HepG2 (cell line): Measurements from ENCODE around the gene RABL6. TPM values are rescaled to one million over a fixed set of nuclear protein-coding genes. Genes with fewer than 3 reads are reported as not detected.

Experiments
- AHR ChIP-seq: IDR thresholded peaks from 2 replicates; pipeline ENCODE4 v1.6.1; 2018; ENCODE audit warnings: missing genetic modification reagents, missing compliant biosample characterization
- CREBL2 ChIP-seq: sonication (generic); formaldehyde crosslinking; IDR thresholded peaks from 2 replicates; pipeline ENCODE4 v1.8.1; 2023; ENCODE audit warnings: missing genetic modification reagents, mild to moderate bottlenecking, borderline replicate concordance
- CREM ChIP-seq, 2 experiments: sonication (generic) in 1 of 2; formaldehyde crosslinking in 1 of 2; IDR thresholded peaks; 2 replicates each; pipeline versions ENCODE4 v1.4.0 to v1.6.1; 2016 to 2020; ENCODE audit warnings: antibody characterized with exemption in 1 of 2, mild to moderate bottlenecking in 1 of 2, missing genetic modification reagents in 1 of 2
- ERF ChIP-seq: IDR thresholded peaks from 2 replicates; pipeline ENCODE4 v1.6.1; 2018; ENCODE audit warnings: missing biosample characterization, missing genetic modification reagents
- HES4 ChIP-seq: sonication (generic); formaldehyde crosslinking; IDR thresholded peaks from 2 replicates; pipeline ENCODE4 v1.9.0; 2021; ENCODE audit warnings: mild to moderate bottlenecking, missing genetic modification reagents, borderline replicate concordance
- LBX2 ChIP-seq: sonication (generic); formaldehyde crosslinking; IDR thresholded peaks from 2 replicates; pipeline ENCODE4 v1.5.0; 2020; ENCODE audit warnings: missing genetic modification reagents, mild to moderate bottlenecking, borderline replicate concordance
- NAIF1 ChIP-seq: sonication (generic); formaldehyde crosslinking; IDR thresholded peaks from 2 replicates; pipeline ENCODE4 v1.5.0; 2020; ENCODE audit warnings: mild to moderate bottlenecking, missing genetic modification reagents, borderline replicate concordance
- PATZ1 ChIP-seq: sonication (generic); formaldehyde crosslinking; IDR thresholded peaks from 2 replicates; pipeline ENCODE4 v1.4.0; 2020; ENCODE audit warnings: missing genetic modification reagents
- SOX5 ChIP-seq: IDR thresholded peaks from 2 replicates; pipeline ENCODE4 v1.6.1; 2016; ENCODE audit warnings: borderline replicate concordance
- TAF1 ChIP-seq: sonication (generic); formaldehyde crosslinking; IDR thresholded peaks from 2 replicates; pipeline ENCODE4 v1.4.0; 2020; ENCODE audit warnings: missing genetic modification reagents
- ZBED4 ChIP-seq: sonication (generic); formaldehyde crosslinking; IDR thresholded peaks from 2 replicates; pipeline ENCODE4 v1.4.0; 2020; ENCODE audit warnings: missing genetic modification reagents, borderline replicate concordance
- ZBTB8A ChIP-seq: sonication (generic); formaldehyde crosslinking; IDR thresholded peaks from 2 replicates; pipeline ENCODE4 v1.4.0; 2020; ENCODE audit warnings: mild to moderate bottlenecking, low read depth, missing genetic modification reagents, borderline replicate concordance
- ZNF143 ChIP-seq: sonication (generic); formaldehyde crosslinking; IDR thresholded peaks from 2 replicates; pipeline ENCODE4 v1.4.0; 2020; ENCODE audit warnings: missing genetic modification reagents
- ZNF510 ChIP-seq: sonication (generic); formaldehyde crosslinking; IDR thresholded peaks from 2 replicates; pipeline ENCODE4 v1.4.0; 2020; ENCODE audit warnings: low read depth, mild to moderate bottlenecking, missing genetic modification reagents
- ZNF589 ChIP-seq: sonication (generic); formaldehyde crosslinking; conservative IDR thresholded peaks from 2 replicates; pipeline ENCODE4 v1.8.0; 2022; ENCODE audit warnings: mild to moderate bottlenecking, moderate library complexity, missing genetic modification reagents
- polyA plus RNA-seq, 8 experiments: library from polyadenylated mRNA; depleted of rRNA in 3 of 8; stranded (reverse) in 7 of 8; unstranded in 1 of 8; fragments of >200 nt; fragmentation: Illumina TruSeq in 4 of 8; extraction: Trizol in 4 of 8; gene quantifications; 2 replicates each; pipeline versions ENCODE4 v1.2.1 to v1.2.3, GENCODE V29; 2011 to 2016; ENCODE audit warnings: low read depth in 4 of 8, missing spikeins in 1 of 8, mixed read lengths in 1 of 8; ENCODE audit not compliant: insufficient read depth in 1 of 8
- total RNA-seq, 5 experiments: library from RNA; depleted of rRNA; stranded (reverse); fragments of >200 nt; fragmentation: Illumina TruSeq; extraction: Trizol; gene quantifications; 2 replicates each; pipeline ENCODE4 v1.2.3, GENCODE V29; 2016; ENCODE audit warnings: low read depth in 1 of 5
- TF ChIP-seq, protein P1 (sequence below): sonication (generic); formaldehyde crosslinking; IDR thresholded peaks from 2 replicates; pipeline ENCODE4 v1.8.0; 2022; ENCODE audit warnings: mild to moderate bottlenecking, missing genetic modification reagents
- TF ChIP-seq, protein P2 (sequence below): IDR thresholded peaks from 2 replicates; pipeline ENCODE4 v1.6.1; 2012; ENCODE audit warnings: low read length, improper control_type of control experiment

RABL6 gene
- total and polyA plus RNA-seq, 2 of the 13 experiments (the other 11 are each of a cell fraction or from before 2014, with no cell fraction given), result 81.5 to 125 TPM

- no peak for TF ChIP-seq NAIF1 (CRISPR knock-in tag)
- no peak for TF ChIP-seq AHR (CRISPR knock-in tag)
- TF ChIP-seq ERF (CRISPR knock-in tag), result peak; percentile 21; the same call in 1 of the 2 replicates
- no peak for TF ChIP-seq ZNF589 (CRISPR knock-in tag)
- peak; percentile 33; the same call in 1 of the 2 replicates for TF ChIP-seq CREM (IDR thresholded peaks at IDR 0.05)
- TF ChIP-seq CREM (CRISPR knock-in tag; IDR thresholded peaks at IDR 0.05), result peak; percentile 33; the same call in 1 of the 2 replicates
- 0 out of 2 replicates have a peak, but pooled peaks have one; percentile 34 for TF ChIP-seq CREBL2 (CRISPR knock-in tag)
- no peak; the same call in 1 of the 2 replicates for TF ChIP-seq ZNF143
- TF ChIP-seq, protein P1, sequence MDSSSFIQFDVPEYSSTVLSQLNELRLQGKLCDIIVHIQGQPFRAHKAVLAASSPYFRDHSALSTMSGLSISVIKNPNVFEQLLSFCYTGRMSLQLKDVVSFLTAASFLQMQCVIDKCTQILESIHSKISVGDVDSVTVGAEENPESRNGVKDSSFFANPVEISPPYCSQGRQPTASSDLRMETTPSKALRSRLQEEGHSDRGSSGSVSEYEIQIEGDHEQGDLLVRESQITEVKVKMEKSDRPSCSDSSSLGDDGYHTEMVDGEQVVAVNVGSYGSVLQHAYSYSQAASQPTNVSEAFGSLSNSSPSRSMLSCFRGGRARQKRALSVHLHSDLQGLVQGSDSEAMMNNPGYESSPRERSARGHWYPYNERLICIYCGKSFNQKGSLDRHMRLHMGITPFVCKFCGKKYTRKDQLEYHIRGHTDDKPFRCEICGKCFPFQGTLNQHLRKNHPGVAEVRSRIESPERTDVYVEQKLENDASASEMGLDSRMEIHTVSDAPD (CRISPR knock-in tag), result no peak
- TF ChIP-seq, protein P2, sequence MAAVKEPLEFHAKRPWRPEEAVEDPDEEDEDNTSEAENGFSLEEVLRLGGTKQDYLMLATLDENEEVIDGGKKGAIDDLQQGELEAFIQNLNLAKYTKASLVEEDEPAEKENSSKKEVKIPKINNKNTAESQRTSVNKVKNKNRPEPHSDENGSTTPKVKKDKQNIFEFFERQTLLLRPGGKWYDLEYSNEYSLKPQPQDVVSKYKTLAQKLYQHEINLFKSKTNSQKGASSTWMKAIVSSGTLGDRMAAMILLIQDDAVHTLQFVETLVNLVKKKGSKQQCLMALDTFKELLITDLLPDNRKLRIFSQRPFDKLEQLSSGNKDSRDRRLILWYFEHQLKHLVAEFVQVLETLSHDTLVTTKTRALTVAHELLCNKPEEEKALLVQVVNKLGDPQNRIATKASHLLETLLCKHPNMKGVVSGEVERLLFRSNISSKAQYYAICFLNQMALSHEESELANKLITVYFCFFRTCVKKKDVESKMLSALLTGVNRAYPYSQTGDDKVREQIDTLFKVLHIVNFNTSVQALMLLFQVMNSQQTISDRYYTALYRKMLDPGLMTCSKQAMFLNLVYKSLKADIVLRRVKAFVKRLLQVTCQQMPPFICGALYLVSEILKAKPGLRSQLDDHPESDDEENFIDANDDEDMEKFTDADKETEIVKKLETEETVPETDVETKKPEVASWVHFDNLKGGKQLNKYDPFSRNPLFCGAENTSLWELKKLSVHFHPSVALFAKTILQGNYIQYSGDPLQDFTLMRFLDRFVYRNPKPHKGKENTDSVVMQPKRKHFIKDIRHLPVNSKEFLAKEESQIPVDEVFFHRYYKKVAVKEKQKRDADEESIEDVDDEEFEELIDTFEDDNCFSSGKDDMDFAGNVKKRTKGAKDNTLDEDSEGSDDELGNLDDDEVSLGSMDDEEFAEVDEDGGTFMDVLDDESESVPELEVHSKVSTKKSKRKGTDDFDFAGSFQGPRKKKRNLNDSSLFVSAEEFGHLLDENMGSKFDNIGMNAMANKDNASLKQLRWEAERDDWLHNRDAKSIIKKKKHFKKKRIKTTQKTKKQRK, result peak; percentile 77; the same call in 1 of the 2 replicates
- no peak for TF ChIP-seq ZBED4 (CRISPR knock-in tag)
- TF ChIP-seq PATZ1 (CRISPR knock-in tag), result no peak
- no peak for TF ChIP-seq ZBTB8A (CRISPR knock-in tag)
- peak; percentile 17; the same call in 1 of the 2 replicates for TF ChIP-seq SOX5 (CRISPR knock-in tag)
- TF ChIP-seq TAF1, result peak; percentile 70
- no peak for TF ChIP-seq LBX2
- TF ChIP-seq ZNF510 (CRISPR knock-in tag), result no peak
- TF ChIP-seq HES4 (CRISPR knock-in tag), result peak; percentile 65
Observed at GRCh38 chr9:136885950-136886578, 78.3 kb downstream of the RABL6 start, which contains the start of gene TRAF2 (continued).
